Measurements from ENCODE around the gene TMEM208. TPM values are rescaled to one million over a fixed set of nuclear protein-coding genes. Genes with fewer than 3 reads are reported as not detected.

TMEM208 gene
- total RNA-seq, 4 donors from 2014 or later, result 23.9 to 40.3 (median 33.3) TPM

- no peaks in the 10 kb centered on the region for H3K27me3 ChIP-seq
- H3K4me1 ChIP-seq, result peaks cover 3 to 38% (median 20%) of the 10 kb centered on the region in 4 donors
- peak within 1 kb of the TSS in 1 of 4 donors; percentile 8 for H3K27ac ChIP-seq
- peaks cover 0 to 11% (median 0%) of the 10 kb centered on the region in 3 donors for H3K36me3 ChIP-seq
- H3K9me3 ChIP-seq, result no peaks in the 10 kb centered on the region
- TF ChIP-seq, protein P1, sequence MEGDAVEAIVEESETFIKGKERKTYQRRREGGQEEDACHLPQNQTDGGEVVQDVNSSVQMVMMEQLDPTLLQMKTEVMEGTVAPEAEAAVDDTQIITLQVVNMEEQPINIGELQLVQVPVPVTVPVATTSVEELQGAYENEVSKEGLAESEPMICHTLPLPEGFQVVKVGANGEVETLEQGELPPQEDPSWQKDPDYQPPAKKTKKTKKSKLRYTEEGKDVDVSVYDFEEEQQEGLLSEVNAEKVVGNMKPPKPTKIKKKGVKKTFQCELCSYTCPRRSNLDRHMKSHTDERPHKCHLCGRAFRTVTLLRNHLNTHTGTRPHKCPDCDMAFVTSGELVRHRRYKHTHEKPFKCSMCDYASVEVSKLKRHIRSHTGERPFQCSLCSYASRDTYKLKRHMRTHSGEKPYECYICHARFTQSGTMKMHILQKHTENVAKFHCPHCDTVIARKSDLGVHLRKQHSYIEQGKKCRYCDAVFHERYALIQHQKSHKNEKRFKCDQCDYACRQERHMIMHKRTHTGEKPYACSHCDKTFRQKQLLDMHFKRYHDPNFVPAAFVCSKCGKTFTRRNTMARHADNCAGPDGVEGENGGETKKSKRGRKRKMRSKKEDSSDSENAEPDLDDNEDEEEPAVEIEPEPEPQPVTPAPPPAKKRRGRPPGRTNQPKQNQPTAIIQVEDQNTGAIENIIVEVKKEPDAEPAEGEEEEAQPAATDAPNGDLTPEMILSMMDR (IDR thresholded peaks at IDR 0.05), result no peak
- no peak for TF ChIP-seq POLR2A (IDR thresholded peaks at IDR 0.05)
- H3K4me3 ChIP-seq, result no peak within 1 kb of the TSS
- no peak for DNase-seq
These were observed 36.9 kb upstream of the TMEM208 start, which contains the start of gene EXOC3L1 for GRCh38 chr16:67190041-67190440. TSS of gene EXOC3L1 (minus strand) at chr16:67190136. CDS start at chr16:67189676, 460 bp downstream.

DNA sequence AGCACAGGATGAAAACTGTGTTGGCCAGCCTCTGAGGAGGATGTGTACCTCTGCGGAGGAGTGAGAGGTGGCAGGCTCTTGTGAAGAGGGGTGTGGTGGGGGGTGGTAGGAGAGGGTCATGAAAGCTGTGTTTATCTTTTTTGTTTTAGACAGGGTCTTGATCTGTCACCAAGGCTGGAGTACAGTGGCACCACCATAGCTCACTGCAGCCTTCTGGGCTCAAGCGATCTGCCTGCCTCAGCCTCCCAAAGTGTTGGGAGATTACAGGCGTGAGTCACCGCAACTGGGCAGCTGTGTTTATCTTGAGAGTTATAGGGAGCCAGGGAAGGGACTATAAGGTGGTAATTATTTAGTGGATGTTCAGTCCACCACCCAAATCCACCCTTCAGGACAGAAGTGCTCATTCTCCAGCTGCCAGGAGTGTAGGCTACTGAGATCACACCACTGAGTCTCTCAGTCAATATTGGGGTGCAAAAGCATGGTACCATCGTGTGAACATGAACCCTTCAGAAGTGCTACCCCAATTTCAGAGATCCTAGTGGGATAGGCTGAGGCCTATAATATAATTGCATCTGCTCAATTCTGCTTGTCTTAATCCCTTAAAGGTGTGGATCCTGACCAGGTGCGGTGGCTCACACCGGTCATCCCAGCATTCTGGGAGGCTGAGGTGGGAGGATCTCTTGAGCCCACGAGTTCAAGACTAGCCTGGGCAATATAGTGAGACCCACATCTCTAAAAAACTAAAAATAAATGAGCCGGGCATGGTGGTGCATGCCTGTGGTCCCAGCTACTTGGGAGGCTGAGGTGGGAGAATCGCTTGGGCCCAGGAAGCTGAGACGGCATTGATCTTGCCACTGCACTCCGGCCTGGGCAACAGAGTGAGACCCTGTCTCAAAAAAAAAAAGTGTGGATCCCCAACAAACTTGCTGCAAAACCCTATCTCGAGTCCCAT, 36.2 kb upstream of the TMEM208 start:
- TF ChIP-seq POLR2A (IDR thresholded peaks at IDR 0.05), result no peak
- TF ChIP-seq, protein P1 (IDR thresholded peaks at IDR 0.05), result no peak
- peak overlapping the region in 1 of 4 donors; percentile 8 for H3K27ac ChIP-seq
- peaks cover 0 to 18% (median 0%) of the 10 kb centered on the region in 3 donors for H3K36me3 ChIP-seq
- H3K27me3 ChIP-seq, result no peaks in the 10 kb centered on the region
- H3K4me1 ChIP-seq, result peaks cover 0 to 32% (median 15%) of the 10 kb centered on the region in 4 donors
- no peaks in the 10 kb centered on the region for H3K9me3 ChIP-seq
- DNase-seq, result no peak
- no peak overlapping the region for H3K4me3 ChIP-seq

DNA sequence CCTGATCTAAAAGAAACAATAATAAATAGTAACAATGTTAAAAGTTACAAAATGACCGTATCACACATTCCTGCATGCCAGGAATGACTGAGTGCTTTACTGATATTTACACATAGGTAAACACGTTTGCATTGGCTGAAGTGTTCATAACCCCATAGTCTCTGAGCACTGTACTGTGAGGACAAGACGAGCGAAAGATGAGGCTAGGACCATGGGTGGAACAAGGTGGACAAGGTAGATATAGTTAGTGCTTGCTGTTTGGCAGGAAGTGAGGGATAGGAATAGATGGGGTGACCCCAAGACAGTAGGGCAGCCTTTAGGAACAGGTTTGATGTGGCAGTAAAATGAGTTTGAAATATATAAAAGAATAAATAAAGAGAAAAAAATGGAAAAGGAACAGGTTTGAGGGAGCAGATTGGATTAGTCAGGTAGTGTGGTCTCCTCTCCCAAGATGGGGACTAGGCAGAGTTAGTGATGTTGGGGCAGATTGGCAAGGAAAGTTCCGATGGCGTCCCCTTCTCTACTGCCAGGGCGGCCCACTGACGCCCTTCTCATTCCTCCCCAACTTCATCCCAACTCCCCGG, 35.4 kb upstream of the TMEM208 start:
- Histone ChIP-seq H3K27me3 (no peaks in the 10 kb centered on the region), H3K9me3 (no peaks in the 10 kb centered on the region), H3K4me1 (peaks cover 0 to 27% (median 15%) of the 10 kb centered on the region in 4 donors), H3K27ac (peak overlapping the region in 1 of 4 donors; percentile 81), H3K4me3 (peak overlapping the region; percentile 56 to 98 (median 88)), H3K36me3 (peaks cover 0 to 26% (median 0%) of the 10 kb centered on the region in 3 donors)
- no peak for DNase-seq
- TF ChIP-seq, protein P1 (IDR thresholded peaks at IDR 0.05), result no peak
- TF ChIP-seq POLR2A (IDR thresholded peaks at IDR 0.05), result no peak

GRCh38 chr16:67191995-67192681, 34.8 kb upstream of the TMEM208 start, which contains the start of gene E2F4:
TSS of gene E2F4 (plus strand) at chr16:67192155. CDS start at chr16:67192228, 73 bp downstream.
- Histone ChIP-seq H3K9me3 (no peaks in the 10 kb centered on the region), H3K27me3 (no peaks in the 10 kb centered on the region), H3K4me1 (peaks cover 0 to 27% (median 15%) of the 10 kb centered on the region in 4 donors), H3K4me3 (peak within 1 kb of the TSS; percentile 56 to 98 (median 88)), H3K27ac (peak within 1 kb of the TSS; percentile 56 to 81 (median 70)), H3K36me3 (peaks cover 0 to 32% (median 0%) of the 10 kb centered on the region in 3 donors)
- DNase-seq, result peak; percentile 90 to 96 (median 93)
- TF ChIP-seq, protein P1 (IDR thresholded peaks at IDR 0.05), result no peak
- TF ChIP-seq POLR2A (IDR thresholded peaks at IDR 0.05), result peak; percentile 42 to 77

DNA sequence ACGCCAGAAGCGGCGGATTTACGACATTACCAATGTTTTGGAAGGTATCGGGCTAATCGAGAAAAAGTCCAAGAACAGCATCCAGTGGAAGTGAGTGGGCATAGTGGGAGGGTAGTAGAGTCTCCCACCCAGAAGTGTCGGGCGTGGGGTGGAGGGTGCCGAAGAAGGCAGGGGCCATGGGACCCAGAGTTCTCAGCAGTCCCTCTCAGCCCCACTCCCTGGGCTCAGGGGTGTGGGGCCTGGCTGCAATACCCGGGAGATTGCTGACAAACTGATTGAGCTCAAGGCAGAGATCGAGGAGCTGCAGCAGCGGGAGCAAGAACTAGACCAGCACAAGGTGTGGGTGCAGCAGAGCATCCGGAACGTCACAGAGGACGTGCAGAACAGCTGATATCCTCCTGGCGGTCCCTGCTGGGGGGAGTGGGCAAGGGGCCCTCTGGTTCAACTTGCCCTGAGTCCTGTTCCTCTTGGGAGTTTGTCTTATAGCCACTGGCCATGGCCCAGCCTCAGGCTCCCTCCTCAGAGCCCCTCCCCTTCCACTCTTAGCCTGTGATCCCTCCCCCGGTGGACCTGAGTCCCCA, 34.1 kb upstream of the TMEM208 start:
- Histone ChIP-seq H3K27ac (peak overlapping the region; percentile 56 to 81 (median 70)), H3K36me3 (peaks cover 0 to 40% (median 0%) of the 10 kb centered on the region in 3 donors), H3K4me1 (peaks cover 0 to 34% (median 15%) of the 10 kb centered on the region in 4 donors), H3K9me3 (no peaks in the 10 kb centered on the region), H3K4me3 (peak overlapping the region; percentile 56 to 98 (median 88)), H3K27me3 (no peaks in the 10 kb centered on the region)
- TF ChIP-seq, protein P1 (IDR thresholded peaks at IDR 0.05), result no peak
- no peak for TF ChIP-seq POLR2A (IDR thresholded peaks at IDR 0.05)
- no peak for DNase-seq

All from Peyer's patch (tissue), 4 donors.